ENCODE measurements around the gene FFAR4. TPM values are rescaled to one million over a fixed set of nuclear protein-coding genes. Genes with fewer than 3 reads are reported as not detected.

Gene FFAR4
- total and polyA plus RNA-seq, 2 of the 8 experiments (the other 6 are each of a cell fraction or from before 2014, with no cell fraction given), result not detected

DNA sequence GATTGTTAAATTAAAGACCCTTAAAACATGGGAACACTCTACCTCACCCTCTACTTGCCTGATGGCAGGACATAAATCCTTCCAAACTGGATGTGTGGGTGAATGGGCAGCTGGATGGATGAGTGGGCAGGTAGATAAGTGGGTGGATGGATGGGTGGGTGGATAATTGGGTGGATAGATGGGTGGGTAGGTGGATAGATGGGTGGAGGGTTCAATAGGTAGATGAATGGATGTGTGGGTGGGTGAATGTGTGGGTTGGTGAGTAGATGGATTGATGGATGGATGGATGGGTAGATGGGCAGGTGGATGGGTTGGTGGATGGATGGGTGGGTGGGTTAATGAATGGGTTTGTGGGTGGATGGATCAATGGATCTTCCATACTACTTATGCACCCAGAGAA lies 18.9 kb upstream of the FFAR4 start (continued):
- TF ChIP-seq, protein P1, sequence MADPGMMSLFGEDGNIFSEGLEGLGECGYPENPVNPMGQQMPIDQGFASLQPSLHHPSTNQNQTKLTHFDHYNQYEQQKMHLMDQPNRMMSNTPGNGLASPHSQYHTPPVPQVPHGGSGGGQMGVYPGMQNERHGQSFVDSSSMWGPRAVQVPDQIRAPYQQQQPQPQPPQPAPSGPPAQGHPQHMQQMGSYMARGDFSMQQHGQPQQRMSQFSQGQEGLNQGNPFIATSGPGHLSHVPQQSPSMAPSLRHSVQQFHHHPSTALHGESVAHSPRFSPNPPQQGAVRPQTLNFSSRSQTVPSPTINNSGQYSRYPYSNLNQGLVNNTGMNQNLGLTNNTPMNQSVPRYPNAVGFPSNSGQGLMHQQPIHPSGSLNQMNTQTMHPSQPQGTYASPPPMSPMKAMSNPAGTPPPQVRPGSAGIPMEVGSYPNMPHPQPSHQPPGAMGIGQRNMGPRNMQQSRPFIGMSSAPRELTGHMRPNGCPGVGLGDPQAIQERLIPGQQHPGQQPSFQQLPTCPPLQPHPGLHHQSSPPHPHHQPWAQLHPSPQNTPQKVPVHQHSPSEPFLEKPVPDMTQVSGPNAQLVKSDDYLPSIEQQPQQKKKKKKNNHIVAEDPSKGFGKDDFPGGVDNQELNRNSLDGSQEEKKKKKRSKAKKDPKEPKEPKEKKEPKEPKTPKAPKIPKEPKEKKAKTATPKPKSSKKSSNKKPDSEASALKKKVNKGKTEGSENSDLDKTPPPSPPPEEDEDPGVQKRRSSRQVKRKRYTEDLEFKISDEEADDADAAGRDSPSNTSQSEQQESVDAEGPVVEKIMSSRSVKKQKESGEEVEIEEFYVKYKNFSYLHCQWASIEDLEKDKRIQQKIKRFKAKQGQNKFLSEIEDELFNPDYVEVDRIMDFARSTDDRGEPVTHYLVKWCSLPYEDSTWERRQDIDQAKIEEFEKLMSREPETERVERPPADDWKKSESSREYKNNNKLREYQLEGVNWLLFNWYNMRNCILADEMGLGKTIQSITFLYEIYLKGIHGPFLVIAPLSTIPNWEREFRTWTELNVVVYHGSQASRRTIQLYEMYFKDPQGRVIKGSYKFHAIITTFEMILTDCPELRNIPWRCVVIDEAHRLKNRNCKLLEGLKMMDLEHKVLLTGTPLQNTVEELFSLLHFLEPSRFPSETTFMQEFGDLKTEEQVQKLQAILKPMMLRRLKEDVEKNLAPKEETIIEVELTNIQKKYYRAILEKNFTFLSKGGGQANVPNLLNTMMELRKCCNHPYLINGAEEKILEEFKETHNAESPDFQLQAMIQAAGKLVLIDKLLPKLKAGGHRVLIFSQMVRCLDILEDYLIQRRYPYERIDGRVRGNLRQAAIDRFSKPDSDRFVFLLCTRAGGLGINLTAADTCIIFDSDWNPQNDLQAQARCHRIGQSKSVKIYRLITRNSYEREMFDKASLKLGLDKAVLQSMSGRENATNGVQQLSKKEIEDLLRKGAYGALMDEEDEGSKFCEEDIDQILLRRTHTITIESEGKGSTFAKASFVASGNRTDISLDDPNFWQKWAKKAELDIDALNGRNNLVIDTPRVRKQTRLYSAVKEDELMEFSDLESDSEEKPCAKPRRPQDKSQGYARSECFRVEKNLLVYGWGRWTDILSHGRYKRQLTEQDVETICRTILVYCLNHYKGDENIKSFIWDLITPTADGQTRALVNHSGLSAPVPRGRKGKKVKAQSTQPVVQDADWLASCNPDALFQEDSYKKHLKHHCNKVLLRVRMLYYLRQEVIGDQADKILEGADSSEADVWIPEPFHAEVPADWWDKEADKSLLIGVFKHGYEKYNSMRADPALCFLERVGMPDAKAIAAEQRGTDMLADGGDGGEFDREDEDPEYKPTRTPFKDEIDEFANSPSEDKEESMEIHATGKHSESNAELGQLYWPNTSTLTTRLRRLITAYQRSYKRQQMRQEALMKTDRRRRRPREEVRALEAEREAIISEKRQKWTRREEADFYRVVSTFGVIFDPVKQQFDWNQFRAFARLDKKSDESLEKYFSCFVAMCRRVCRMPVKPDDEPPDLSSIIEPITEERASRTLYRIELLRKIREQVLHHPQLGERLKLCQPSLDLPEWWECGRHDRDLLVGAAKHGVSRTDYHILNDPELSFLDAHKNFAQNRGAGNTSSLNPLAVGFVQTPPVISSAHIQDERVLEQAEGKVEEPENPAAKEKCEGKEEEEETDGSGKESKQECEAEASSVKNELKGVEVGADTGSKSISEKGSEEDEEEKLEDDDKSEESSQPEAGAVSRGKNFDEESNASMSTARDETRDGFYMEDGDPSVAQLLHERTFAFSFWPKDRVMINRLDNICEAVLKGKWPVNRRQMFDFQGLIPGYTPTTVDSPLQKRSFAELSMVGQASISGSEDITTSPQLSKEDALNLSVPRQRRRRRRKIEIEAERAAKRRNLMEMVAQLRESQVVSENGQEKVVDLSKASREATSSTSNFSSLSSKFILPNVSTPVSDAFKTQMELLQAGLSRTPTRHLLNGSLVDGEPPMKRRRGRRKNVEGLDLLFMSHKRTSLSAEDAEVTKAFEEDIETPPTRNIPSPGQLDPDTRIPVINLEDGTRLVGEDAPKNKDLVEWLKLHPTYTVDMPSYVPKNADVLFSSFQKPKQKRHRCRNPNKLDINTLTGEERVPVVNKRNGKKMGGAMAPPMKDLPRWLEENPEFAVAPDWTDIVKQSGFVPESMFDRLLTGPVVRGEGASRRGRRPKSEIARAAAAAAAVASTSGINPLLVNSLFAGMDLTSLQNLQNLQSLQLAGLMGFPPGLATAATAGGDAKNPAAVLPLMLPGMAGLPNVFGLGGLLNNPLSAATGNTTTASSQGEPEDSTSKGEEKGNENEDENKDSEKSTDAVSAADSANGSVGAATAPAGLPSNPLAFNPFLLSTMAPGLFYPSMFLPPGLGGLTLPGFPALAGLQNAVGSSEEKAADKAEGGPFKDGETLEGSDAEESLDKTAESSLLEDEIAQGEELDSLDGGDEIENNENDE (IDR thresholded peaks at IDR 0.05; ENCODE audit: insufficient replicate concordance, low read length), result no peak
- TF ChIP-seq KDM5A (IDR thresholded peaks at IDR 0.05; ENCODE audit: low read length) (no peak), TEAD4 (IDR thresholded peaks at IDR 0.05; ENCODE audit: low read depth, low read length) (no peak), SIX5 (IDR thresholded peaks at IDR 0.05; ENCODE audit: low read depth, low read length) (no peak), SRF (IDR thresholded peaks at IDR 0.05; ENCODE audit: low read depth, low read length) (no peak), ZNF274 (IDR thresholded peaks at IDR 0.05; ENCODE audit: borderline replicate concordance, extremely low read depth, low read length) (no peak)
- TF ChIP-seq, protein P2, sequence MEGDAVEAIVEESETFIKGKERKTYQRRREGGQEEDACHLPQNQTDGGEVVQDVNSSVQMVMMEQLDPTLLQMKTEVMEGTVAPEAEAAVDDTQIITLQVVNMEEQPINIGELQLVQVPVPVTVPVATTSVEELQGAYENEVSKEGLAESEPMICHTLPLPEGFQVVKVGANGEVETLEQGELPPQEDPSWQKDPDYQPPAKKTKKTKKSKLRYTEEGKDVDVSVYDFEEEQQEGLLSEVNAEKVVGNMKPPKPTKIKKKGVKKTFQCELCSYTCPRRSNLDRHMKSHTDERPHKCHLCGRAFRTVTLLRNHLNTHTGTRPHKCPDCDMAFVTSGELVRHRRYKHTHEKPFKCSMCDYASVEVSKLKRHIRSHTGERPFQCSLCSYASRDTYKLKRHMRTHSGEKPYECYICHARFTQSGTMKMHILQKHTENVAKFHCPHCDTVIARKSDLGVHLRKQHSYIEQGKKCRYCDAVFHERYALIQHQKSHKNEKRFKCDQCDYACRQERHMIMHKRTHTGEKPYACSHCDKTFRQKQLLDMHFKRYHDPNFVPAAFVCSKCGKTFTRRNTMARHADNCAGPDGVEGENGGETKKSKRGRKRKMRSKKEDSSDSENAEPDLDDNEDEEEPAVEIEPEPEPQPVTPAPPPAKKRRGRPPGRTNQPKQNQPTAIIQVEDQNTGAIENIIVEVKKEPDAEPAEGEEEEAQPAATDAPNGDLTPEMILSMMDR (IDR thresholded peaks at IDR 0.05; ENCODE audit: control extremely low read depth in 1 of 3, insufficient read depth in 1 of 3, low read depth in 1 of 3, low read length in 3 of 3), result no peak
- TF ChIP-seq, protein P3, sequence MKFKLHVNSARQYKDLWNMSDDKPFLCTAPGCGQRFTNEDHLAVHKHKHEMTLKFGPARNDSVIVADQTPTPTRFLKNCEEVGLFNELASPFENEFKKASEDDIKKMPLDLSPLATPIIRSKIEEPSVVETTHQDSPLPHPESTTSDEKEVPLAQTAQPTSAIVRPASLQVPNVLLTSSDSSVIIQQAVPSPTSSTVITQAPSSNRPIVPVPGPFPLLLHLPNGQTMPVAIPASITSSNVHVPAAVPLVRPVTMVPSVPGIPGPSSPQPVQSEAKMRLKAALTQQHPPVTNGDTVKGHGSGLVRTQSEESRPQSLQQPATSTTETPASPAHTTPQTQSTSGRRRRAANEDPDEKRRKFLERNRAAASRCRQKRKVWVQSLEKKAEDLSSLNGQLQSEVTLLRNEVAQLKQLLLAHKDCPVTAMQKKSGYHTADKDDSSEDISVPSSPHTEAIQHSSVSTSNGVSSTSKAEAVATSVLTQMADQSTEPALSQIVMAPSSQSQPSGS (IDR thresholded peaks at IDR 0.05; ENCODE audit: low read length), result no peak

Measured in H1 (cell line).